ENCODE measurements around the gene TRMT6. TPM values are rescaled to one million over a fixed set of nuclear protein-coding genes. Genes with fewer than 3 reads are reported as not detected.

Gene TRMT6
- total RNA-seq, 2 experiments from 2014 or later, result 8.1 TPM

DNA sequence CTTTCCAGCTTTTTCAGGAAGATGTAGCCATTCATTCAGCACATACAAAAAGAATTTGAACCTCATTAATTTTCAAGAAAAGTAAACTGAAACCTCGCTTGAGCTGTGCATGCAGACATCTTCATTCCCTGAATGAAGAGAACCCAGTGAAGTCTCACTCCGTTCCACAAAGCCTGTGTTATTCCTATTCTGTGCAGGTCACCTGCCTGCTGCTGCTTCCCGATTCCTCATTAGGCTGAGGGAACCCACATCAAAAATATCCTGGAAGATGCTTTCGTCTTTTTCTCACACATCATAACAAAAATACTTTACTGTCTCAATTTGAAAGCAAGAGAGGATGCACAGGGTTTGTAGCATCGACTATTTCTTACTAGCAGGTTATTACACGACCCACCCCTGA lies 40.1 kb downstream of the TRMT6 start:
- no peak overlapping the region for H3K4me3 ChIP-seq (ENCODE audit: low read length)
- H3K27ac Mint-ChIP-seq, result no peak overlapping the region
- no peak overlapping the region for H3K27ac ChIP-seq (ENCODE audit: low read depth in 1 of 2, low read length in 2 of 2)
- DNase-seq (no peak), ATAC-seq (ENCODE audit: poor library complexity) (no peak)
- CTCF ChIA-PET, result no interaction called here
- no peaks in the 10 kb centered on the region for H3K9me3 Mint-ChIP-seq
- H3K36me3 Mint-ChIP-seq (ENCODE audit: low read depth), result no peaks in the 10 kb centered on the region
- H3K4me3 Mint-ChIP-seq, result no peak overlapping the region
- peaks cover 12% of the 10 kb centered on the region for H3K4me1 Mint-ChIP-seq (ENCODE audit: low read depth)
- peaks cover 0 to 7% of the 10 kb centered on the region in 2 experiments for H3K9me3 ChIP-seq (ENCODE audit: control insufficient read depth in 1 of 2, insufficient read depth in 1 of 2, low read length in 2 of 2)
- POLR2A ChIA-PET, result no interaction called here
- H3K36me3 ChIP-seq (ENCODE audit: insufficient read depth, low read length), result no peaks in the 10 kb centered on the region
- intact Hi-C loops (cut with DNase I, micrococcal nuclease), result no loop called here
- peaks cover 12% of the 10 kb centered on the region for H3K4me1 ChIP-seq (ENCODE audit: insufficient read depth, low read length)
- H3K27me3 ChIP-seq (ENCODE audit: control insufficient read depth in 1 of 2, insufficient read depth in 2 of 2, low read length in 2 of 2), result peaks cover 27 to 43% of the 10 kb centered on the region in 2 experiments
- peaks cover 85% of the 10 kb centered on the region for H3K27me3 Mint-ChIP-seq
- TF ChIP-seq, protein P1, sequence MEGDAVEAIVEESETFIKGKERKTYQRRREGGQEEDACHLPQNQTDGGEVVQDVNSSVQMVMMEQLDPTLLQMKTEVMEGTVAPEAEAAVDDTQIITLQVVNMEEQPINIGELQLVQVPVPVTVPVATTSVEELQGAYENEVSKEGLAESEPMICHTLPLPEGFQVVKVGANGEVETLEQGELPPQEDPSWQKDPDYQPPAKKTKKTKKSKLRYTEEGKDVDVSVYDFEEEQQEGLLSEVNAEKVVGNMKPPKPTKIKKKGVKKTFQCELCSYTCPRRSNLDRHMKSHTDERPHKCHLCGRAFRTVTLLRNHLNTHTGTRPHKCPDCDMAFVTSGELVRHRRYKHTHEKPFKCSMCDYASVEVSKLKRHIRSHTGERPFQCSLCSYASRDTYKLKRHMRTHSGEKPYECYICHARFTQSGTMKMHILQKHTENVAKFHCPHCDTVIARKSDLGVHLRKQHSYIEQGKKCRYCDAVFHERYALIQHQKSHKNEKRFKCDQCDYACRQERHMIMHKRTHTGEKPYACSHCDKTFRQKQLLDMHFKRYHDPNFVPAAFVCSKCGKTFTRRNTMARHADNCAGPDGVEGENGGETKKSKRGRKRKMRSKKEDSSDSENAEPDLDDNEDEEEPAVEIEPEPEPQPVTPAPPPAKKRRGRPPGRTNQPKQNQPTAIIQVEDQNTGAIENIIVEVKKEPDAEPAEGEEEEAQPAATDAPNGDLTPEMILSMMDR (IDR thresholded peaks at IDR 0.05), result no peak

DNA sequence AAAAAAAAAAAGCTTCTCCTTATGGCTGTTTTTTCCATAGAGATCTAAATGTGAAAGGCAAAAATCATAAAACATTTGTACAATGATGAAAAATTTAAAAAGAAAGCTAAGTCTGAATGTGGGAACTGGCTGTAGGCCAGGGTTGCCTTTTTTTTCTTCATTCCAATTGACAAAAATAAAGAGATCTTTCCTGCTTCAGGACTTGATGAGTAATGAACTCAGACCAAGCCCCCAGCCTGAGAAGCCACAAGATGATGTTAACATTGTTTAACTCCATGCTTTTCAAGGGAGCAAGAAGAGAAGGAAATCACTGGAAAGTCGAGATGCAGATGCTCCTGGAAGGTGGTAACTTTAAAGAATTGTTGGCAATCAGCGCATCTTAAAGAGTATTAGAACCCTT lies 41.4 kb downstream of the TRMT6 start:
- POLR2A ChIA-PET, result no interaction called here
- H3K36me3 Mint-ChIP-seq (ENCODE audit: low read depth), result no peaks in the 10 kb centered on the region
- peaks cover 82% of the 10 kb centered on the region for H3K27me3 Mint-ChIP-seq
- Histone ChIP-seq H3K4me3 (ENCODE audit: low read length) (no peak overlapping the region), H3K36me3 (ENCODE audit: insufficient read depth, low read length) (no peaks in the 10 kb centered on the region), H3K4me1 (ENCODE audit: insufficient read depth, low read length) (peaks cover 12% of the 10 kb centered on the region), H3K27me3 (ENCODE audit: control insufficient read depth in 1 of 2, insufficient read depth in 2 of 2, low read length in 2 of 2) (peaks cover 32 to 45% of the 10 kb centered on the region in 2 experiments), H3K9me3 (ENCODE audit: control insufficient read depth in 1 of 2, insufficient read depth in 1 of 2, low read length in 2 of 2) (peaks cover 0 to 7% of the 10 kb centered on the region in 2 experiments), H3K27ac (ENCODE audit: low read depth in 1 of 2, low read length in 2 of 2) (no peak overlapping the region)
- intact Hi-C loops (cut with DNase I, micrococcal nuclease), result no loop called here
- no peak for DNase-seq
- H3K4me3 Mint-ChIP-seq, result no peak overlapping the region
- TF ChIP-seq, protein P1 (IDR thresholded peaks at IDR 0.05), result no peak
- CTCF ChIA-PET, result no interaction called here
- ATAC-seq (ENCODE audit: poor library complexity), result no peak
- H3K27ac Mint-ChIP-seq, result no peak overlapping the region
- H3K9me3 Mint-ChIP-seq, result no peaks in the 10 kb centered on the region
- peaks cover 12% of the 10 kb centered on the region for H3K4me1 Mint-ChIP-seq (ENCODE audit: low read depth)

DNA sequence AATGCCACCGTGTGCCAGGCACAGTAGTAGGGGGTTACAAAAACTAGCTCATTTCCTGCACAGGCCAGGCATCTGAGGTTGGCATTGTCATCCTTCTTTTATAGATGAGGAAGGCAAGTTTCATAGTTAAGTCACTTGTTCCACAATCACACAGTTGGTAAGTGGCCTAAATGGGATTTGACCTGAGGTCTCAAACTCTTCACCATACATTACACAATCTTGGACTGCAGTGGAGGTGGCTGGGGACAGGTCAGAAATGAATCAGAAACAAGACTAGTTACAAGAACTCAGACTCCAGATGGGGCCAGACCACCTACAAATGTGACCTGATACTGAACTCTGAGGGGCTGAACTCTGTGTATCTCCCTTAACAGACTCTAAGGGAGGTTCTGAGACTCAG lies 49.4 kb downstream of the TRMT6 start:
- H3K27ac ChIP-seq (ENCODE audit: low read depth in 1 of 2, low read length in 2 of 2), result no peak overlapping the region
- no peaks in the 10 kb centered on the region for H3K4me1 ChIP-seq (ENCODE audit: insufficient read depth, low read length)
- CTCF ChIA-PET, result no interaction called here
- H3K9me3 ChIP-seq (ENCODE audit: control insufficient read depth in 1 of 2, insufficient read depth in 1 of 2, low read length in 2 of 2), result no peaks in the 10 kb centered on the region
- Mint-ChIP-seq H3K4me3 (no peak overlapping the region), H3K36me3 (ENCODE audit: low read depth) (no peaks in the 10 kb centered on the region), H3K9me3 (no peaks in the 10 kb centered on the region), H3K4me1 (ENCODE audit: low read depth) (no peaks in the 10 kb centered on the region), H3K27me3 (peaks cover 34% of the 10 kb centered on the region), H3K27ac (no peak overlapping the region)
- DNase-seq (no peak), ATAC-seq (ENCODE audit: poor library complexity) (no peak)
- H3K27me3 ChIP-seq (ENCODE audit: control insufficient read depth in 1 of 2, insufficient read depth in 2 of 2, low read length in 2 of 2), result peaks cover 5 to 9% of the 10 kb centered on the region in 2 experiments
- POLR2A ChIA-PET, result no interaction called here
- TF ChIP-seq, protein P1 (IDR thresholded peaks at IDR 0.05), result no peak
- no peak overlapping the region for H3K4me3 ChIP-seq (ENCODE audit: low read length)
- intact Hi-C loops (cut with DNase I, micrococcal nuclease), result loop anchor here in 1 of 2 experiments (5.0 kb wide), 1 partner anchor 44 kb away; no protein-coding TSS in a partner anchor
- H3K36me3 ChIP-seq (ENCODE audit: insufficient read depth, low read length), result no peaks in the 10 kb centered on the region
